Lower lobe of right lung (tissue), 2 donors: ENCODE results near the gene ANKH. TPM values are rescaled to one million over a fixed set of nuclear protein-coding genes. Genes with fewer than 3 reads are reported as not detected.

Source experiments
- ATAC-seq, 2 donors: fragments of 200-7000 bp; cut with Tn5 transposase; one replicate each; pipeline ENCODE4 v1.9.1; 2020 to 2022; ENCODE audit warnings: mild to moderate bottlenecking in 2 of 2, moderate library complexity in 2 of 2
- DNase-seq: peaks from one replicate; pipeline ENCODE4 v3.0.0-alpha.2; 2020
- H3K27ac ChIP-seq: fragments of 200-600 bp; one replicate; pipeline ENCODE4 v1.8.0; 2022
- H3K27me3 ChIP-seq: fragments of 200-600 bp; one replicate; pipeline ENCODE4 v1.8.0; 2022; ENCODE audit warnings: low read depth
- H3K36me3 ChIP-seq: fragments of 200-600 bp; one replicate; pipeline ENCODE4 v1.8.0; 2022; ENCODE audit warnings: mild to moderate bottlenecking
- H3K4me1 ChIP-seq: fragments of 200-600 bp; one replicate; pipeline ENCODE4 v1.8.0; 2022
- H3K4me3 ChIP-seq: fragments of 200-600 bp; one replicate; pipeline ENCODE4 v1.8.0; 2022; ENCODE audit warnings: mild to moderate bottlenecking
- H3K9me3 ChIP-seq: fragments of 200-600 bp; one replicate; pipeline ENCODE4 v1.8.0; 2022
- intact Hi-C: fragments of 100-400 bp; cut with DNase I; formaldehyde crosslinking; loops from one replicate; pipeline ENCODE4 v1.11.0; 2022
- total RNA-seq: library from RNA; stranded (reverse); fragmentation: NEBNext Ultra II Directional; extraction: Animal tissue kit (Norgen Biotek cat#: 25700); gene quantifications from one replicate; pipeline ENCODE4 v1.2.1, GENCODE V29; 2021
- TF ChIP-seq, protein P1 (sequence below): fragments of 200-600 bp; IDR thresholded peaks from one replicate; pipeline ENCODE4 v1.8.0; 2022; ENCODE audit warnings: antibody characterized with exemption, mild to moderate bottlenecking
- donor health status: DM: no; HTN: yes; CAD: no; lungs with severe emphysema.

Gene ANKH
- total RNA-seq, 1 donor from 2014 or later: 53.7 TPM

- Histone ChIP-seq H3K9me3 (no peaks in the 10 kb centered on the region), H3K36me3 (peaks cover 45% of the 10 kb centered on the region), H3K4me1 (no peaks in the 10 kb centered on the region), H3K27me3 (no peaks in the 10 kb centered on the region), H3K4me3 (no peak overlapping the region), H3K27ac (no peak overlapping the region)
- intact Hi-C loops: no loop called here
- DNase-seq: no peak
- TF ChIP-seq, protein P1, sequence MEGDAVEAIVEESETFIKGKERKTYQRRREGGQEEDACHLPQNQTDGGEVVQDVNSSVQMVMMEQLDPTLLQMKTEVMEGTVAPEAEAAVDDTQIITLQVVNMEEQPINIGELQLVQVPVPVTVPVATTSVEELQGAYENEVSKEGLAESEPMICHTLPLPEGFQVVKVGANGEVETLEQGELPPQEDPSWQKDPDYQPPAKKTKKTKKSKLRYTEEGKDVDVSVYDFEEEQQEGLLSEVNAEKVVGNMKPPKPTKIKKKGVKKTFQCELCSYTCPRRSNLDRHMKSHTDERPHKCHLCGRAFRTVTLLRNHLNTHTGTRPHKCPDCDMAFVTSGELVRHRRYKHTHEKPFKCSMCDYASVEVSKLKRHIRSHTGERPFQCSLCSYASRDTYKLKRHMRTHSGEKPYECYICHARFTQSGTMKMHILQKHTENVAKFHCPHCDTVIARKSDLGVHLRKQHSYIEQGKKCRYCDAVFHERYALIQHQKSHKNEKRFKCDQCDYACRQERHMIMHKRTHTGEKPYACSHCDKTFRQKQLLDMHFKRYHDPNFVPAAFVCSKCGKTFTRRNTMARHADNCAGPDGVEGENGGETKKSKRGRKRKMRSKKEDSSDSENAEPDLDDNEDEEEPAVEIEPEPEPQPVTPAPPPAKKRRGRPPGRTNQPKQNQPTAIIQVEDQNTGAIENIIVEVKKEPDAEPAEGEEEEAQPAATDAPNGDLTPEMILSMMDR: no peak
- no peak for ATAC-seq
Observed at GRCh38 chr5:14749579-14750101, 121.9 kb downstream of the ANKH start.

DNA sequence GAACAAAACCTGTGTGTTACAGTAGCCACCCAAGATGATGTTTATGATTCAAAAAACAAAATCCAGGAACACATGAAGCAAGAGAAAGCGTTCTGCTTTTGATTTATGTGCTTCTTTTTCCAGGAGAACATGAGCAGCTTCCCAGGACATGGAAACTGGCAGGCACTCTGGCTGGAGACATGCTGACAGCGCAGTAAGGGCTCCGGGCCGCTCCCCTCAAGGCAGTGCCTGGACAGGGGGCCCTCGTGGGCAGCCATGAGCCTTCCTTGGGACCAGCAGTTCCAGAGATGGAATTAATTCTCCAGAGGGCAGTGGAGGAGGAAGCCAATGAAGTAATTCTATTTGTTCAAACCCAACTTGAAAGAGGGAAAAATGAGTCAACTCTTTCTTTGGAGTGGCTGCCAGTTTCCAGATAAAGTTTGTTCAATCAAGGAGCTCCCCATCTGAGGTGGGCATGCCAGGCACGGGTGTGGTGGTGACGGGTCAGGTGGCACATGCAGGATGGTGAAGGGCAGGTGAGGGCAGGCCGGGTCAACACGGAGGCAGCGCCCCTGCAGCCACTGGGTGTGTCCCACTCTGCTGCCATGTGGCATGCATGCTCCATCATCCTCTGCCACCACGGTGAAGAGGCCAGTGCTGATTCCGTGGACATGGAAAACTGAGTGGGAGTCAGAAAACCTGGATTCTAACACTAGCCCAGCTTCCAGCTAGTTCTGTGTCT, 123.2 kb downstream of the ANKH start:
- no peak overlapping the region for H3K4me3 ChIP-seq
- DNase-seq (no peak), ATAC-seq (peak in 1 of 2 donors; percentile 19)
- intact Hi-C loops: no loop called here
- H3K36me3 ChIP-seq: peaks cover 53% of the 10 kb centered on the region
- no peaks in the 10 kb centered on the region for H3K4me1 ChIP-seq
- H3K9me3 ChIP-seq: no peaks in the 10 kb centered on the region
- no peaks in the 10 kb centered on the region for H3K27me3 ChIP-seq
- TF ChIP-seq, protein P1: no peak
- H3K27ac ChIP-seq: no peak overlapping the region

GRCh38 chr5:14745753-14746152, 125.8 kb downstream of the ANKH start:
- Histone ChIP-seq H3K4me1 (no peaks in the 10 kb centered on the region), H3K36me3 (peaks cover 60% of the 10 kb centered on the region), H3K9me3 (no peaks in the 10 kb centered on the region), H3K27me3 (no peaks in the 10 kb centered on the region), H3K27ac (no peak overlapping the region), H3K4me3 (no peak overlapping the region)
- intact Hi-C loops: no loop called here
- DNase-seq (no peak), ATAC-seq (no peak)
- TF ChIP-seq, protein P1: no peak

GRCh38 chr5:14745188-14745563, 126.4 kb downstream of the ANKH start:
- H3K9me3 ChIP-seq: no peaks in the 10 kb centered on the region
- TF ChIP-seq, protein P1: no peak

DNA sequence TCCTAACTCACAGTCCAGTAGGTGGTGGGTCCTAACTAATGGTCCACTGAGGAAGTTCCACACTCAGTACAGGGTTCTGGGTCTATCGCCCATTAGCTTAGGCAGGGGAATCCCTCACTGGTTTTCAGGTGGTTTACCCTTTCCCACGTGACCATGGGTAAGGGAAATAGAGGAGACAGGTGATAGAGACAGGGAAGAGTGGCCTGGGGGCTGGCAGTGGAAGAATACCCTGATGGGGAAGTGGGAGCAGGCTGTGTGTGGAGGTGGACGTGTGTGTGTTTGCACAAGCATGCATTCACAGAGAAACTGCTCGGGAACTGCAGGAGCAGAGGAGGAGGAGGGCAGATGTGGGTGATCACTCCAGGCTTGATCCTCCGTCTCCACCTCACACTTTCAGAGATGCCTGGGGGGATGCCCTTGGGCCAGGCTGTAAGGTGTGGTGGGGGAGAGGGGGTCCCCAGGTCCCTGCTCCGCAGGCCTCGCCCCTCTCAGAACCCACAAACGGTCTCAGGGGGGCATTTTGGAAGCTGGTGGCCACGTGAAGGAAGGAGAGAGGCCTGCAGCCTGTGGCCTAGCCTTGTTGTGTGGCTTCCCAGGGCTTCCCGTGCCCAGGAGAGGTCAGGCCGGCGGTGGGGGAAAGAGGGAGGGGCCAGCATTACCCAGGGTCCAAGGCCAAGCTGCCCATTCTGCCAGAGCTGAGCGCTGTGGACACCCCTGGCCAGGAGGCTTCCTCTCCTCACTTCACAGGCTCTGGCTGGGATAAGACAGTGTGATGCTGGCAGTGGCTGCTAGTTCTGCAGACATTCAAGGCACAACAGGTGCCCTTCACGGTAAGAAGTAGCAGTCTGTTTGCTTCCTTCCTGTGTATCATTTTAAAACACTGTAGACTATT, 127.0 kb downstream of the ANKH start:
- no peak overlapping the region for H3K27ac ChIP-seq

More at GRCh38 chr5:14745188-14745563, 126.4 kb downstream of the ANKH start:
- no peaks in the 10 kb centered on the region for H3K27me3 ChIP-seq
- peaks cover 60% of the 10 kb centered on the region for H3K36me3 ChIP-seq
- H3K4me1 ChIP-seq: no peaks in the 10 kb centered on the region
- intact Hi-C loops: no loop called here
- H3K27ac ChIP-seq: no peak overlapping the region
- no peak overlapping the region for H3K4me3 ChIP-seq
- DNase-seq (no peak), ATAC-seq (no peak)

More for the DNA sequence above, 127.0 kb downstream of the ANKH start:
- no peak overlapping the region for H3K4me3 ChIP-seq
- ATAC-seq: peak in 1 of 2 donors; percentile 25
- no peaks in the 10 kb centered on the region for H3K9me3 ChIP-seq
- H3K36me3 ChIP-seq: peaks cover 57% of the 10 kb centered on the region
- H3K27me3 ChIP-seq: no peaks in the 10 kb centered on the region
- intact Hi-C loops: no loop called here
- TF ChIP-seq, protein P1: no peak
- H3K4me1 ChIP-seq: no peaks in the 10 kb centered on the region
- DNase-seq: no peak
